Mucosa of rectum (tissue), 2 donors: ENCODE results near the gene CCDC57.

Source experiments
- H3K27ac ChIP-seq, 2 donors: one replicate each; pipeline ENCODE4 v1.7.0; 2013; ENCODE audit warnings: inconsistent platforms in 2 of 2, low read depth in 2 of 2, low read length in 2 of 2
- H3K27me3 ChIP-seq, 2 donors: one replicate each; pipeline ENCODE4 v1.7.0; 2013; ENCODE audit warnings: low read length in 2 of 2; ENCODE audit not compliant: control insufficient read depth in 2 of 2, insufficient read depth in 2 of 2
- H3K36me3 ChIP-seq, 2 donors: one replicate each; pipeline ENCODE4 v1.7.0; 2013; ENCODE audit warnings: low read length in 2 of 2; ENCODE audit not compliant: control insufficient read depth in 2 of 2, insufficient read depth in 2 of 2
- H3K4me1 ChIP-seq, 2 donors: one replicate each; pipeline ENCODE4 v1.7.0; 2013; ENCODE audit warnings: low read length in 2 of 2, mild to moderate bottlenecking in 1 of 2; ENCODE audit not compliant: control insufficient read depth in 2 of 2, insufficient read depth in 2 of 2
- H3K4me3 ChIP-seq, 2 donors: one replicate each; pipeline ENCODE4 v1.7.0; 2013; ENCODE audit warnings: low read length in 2 of 2
- H3K9ac ChIP-seq, 2 donors: one replicate each; pipeline ENCODE4 v1.7.0; 2013; ENCODE audit warnings: low read length in 2 of 2, low read depth in 1 of 2, mild to moderate bottlenecking in 1 of 2
- H3K9me3 ChIP-seq, 2 donors: one replicate each; pipeline ENCODE4 v1.7.0; 2013; ENCODE audit warnings: low read length in 2 of 2; ENCODE audit not compliant: control insufficient read depth in 2 of 2
- donor health status: healthy.
- donor health status: Normal muscosa, but diverticular disease.

The CCDC57 gene

DNA sequence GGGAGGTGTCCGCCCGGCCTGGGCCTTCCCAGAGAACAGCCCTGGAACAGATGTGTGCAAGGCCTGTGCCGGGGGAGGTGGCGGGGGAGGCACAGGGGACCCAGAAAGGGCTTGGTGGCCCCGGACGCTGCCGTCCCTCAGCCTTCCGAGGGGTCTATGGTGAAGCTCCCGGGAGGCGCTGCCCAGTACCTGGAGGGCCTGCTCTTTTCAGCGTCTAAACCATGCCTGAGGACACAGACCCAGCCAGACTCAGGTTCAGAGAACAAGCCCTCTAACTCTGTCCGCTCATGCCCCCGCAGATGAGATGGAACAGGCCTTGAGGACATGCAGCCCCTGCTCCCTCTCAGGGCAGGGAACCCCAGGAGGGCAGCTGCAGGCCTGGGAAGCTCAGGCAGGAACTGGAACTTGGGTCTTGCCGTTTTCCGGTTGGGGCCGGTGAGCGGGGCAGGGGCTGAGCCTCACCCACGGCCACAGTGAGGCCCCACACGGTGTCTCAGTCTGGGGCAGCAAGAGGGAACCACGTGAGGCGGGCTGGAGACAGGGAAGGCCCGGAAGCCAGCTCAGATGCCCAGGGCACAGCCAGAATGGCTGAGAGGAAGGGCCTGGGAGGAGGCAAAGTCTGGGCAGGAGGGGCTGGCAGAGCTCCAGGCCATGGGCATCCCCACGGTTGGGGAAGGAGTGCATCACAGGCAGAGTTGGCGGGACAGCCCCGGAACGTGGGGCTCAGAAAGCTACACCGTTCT is 28.7 kb upstream of the CCDC57 start:
- Histone ChIP-seq H3K4me1 (peaks cover 52 to 74% of the 10 kb centered on the region in 2 donors), H3K27ac (peak overlapping the region; percentile 60 to 63), H3K27me3 (no peaks in the 10 kb centered on the region), H3K4me3 (no peak overlapping the region), H3K9ac (peak overlapping the region; percentile 6 to 45), H3K9me3 (no peaks in the 10 kb centered on the region), H3K36me3 (peaks cover 56 to 64% of the 10 kb centered on the region in 2 donors)

DNA sequence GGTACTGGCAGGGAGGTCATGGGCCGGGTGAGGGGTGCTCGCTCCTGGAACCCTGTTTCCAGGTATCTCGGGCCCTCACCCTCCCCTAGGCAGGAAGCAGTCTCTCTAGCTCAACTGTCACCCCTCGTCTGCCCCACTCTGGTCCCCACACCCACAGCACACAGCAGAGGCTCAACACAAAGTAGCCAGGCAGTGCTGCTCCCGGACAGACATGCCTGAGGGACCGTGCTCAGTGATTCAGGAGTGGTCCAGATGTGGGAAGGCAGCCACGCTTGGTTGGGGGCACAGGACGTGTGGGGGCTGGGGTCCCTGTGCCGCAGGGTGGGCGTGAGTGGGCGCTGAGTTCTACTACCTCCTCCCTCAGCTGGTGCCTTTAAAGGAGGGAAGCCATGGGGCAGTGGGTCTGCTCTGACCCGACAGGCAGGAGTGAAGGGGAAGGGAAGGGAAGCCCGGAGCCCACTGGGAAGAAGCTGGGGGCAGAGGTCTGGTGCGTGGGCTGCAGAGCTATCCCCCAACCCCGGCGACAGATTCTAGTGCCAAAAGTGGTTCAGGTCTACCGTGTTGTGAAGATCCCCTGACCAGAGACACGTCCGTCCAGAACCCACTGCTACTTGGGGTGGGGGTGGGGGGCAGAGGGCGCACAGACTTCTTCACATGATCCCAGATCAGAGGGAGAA is 28.0 kb upstream of the CCDC57 start:
- H3K27ac ChIP-seq = peak overlapping the region in 1 of 2 donors; percentile 63
- H3K9ac ChIP-seq = peak overlapping the region in 1 of 2 donors; percentile 18
- peaks cover 57 to 76% of the 10 kb centered on the region in 2 donors for H3K4me1 ChIP-seq
- H3K4me3 ChIP-seq = no peak overlapping the region
- peaks cover 51 to 57% of the 10 kb centered on the region in 2 donors for H3K36me3 ChIP-seq
- no peaks in the 10 kb centered on the region for H3K27me3 ChIP-seq
- no peaks in the 10 kb centered on the region for H3K9me3 ChIP-seq

DNA sequence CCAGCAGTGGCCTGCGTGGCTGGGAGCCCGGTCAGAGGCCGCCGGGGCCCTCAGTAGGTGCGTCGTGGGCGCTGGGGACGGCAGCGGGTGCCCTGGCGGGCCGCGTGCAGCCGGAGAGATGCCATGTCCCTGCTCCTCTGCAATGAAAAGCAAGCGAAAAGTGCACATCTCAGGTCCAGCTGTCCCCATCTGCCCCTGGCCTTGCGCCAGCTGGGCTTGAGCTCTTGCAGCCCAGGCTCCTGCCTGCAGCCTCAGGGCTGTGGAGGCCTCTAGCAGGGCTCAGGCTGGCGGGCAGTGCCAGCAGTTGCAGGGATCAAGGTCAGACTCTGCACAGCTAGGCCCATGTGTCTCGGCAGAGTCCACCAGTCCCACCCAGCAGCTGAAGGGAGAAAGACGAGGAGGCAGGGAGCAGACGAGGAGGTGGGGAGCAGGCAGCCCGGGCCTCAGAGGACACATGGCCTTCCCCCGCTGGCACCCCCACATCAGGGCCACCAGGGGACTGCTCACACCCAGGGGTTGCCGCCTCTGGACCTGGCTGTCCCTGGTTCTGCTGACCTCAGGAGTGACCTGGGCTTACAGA is 27.4 kb upstream of the CCDC57 start:
- H3K27me3 ChIP-seq = no peaks in the 10 kb centered on the region
- peaks cover 60 to 77% of the 10 kb centered on the region in 2 donors for H3K4me1 ChIP-seq
- H3K9me3 ChIP-seq = no peaks in the 10 kb centered on the region
- H3K9ac ChIP-seq = no peak overlapping the region
- peaks cover 45 to 50% of the 10 kb centered on the region in 2 donors for H3K36me3 ChIP-seq
- peak overlapping the region in 1 of 2 donors; percentile 63 for H3K27ac ChIP-seq
- no peak overlapping the region for H3K4me3 ChIP-seq

DNA sequence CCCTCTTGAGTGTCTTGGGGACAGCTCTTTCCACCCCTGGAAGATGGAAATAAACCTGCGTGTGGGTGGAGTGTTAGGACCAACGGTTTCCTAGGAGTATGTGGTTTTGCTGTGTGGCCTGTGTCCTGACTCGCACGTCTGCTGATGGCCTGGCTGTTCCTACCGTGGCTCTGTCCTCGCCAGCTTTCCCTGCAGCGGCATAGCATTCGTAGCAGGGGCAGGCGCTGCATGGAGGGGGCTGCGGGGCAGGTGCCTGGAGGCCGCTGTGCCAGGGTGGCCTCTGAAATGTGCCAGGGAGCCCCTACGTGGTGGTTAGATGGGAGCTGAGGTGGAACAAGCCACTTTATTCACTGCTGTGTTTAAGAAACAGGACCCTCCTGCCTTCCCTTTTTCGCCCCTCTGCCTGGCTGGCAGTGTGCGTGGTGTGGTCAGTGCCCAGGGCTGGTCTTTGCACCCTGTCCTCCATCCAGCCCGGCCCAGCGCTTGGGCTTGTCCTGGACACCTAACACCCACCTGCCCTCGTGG is 26.8 kb upstream of the CCDC57 start:
- Histone ChIP-seq H3K36me3 (peaks cover 39 to 45% of the 10 kb centered on the region in 2 donors), H3K4me3 (no peak overlapping the region), H3K9ac (no peak overlapping the region), H3K27ac (peak overlapping the region in 1 of 2 donors; percentile 38), H3K9me3 (no peaks in the 10 kb centered on the region), H3K4me1 (peaks cover 61 to 77% of the 10 kb centered on the region in 2 donors), H3K27me3 (no peaks in the 10 kb centered on the region)

DNA sequence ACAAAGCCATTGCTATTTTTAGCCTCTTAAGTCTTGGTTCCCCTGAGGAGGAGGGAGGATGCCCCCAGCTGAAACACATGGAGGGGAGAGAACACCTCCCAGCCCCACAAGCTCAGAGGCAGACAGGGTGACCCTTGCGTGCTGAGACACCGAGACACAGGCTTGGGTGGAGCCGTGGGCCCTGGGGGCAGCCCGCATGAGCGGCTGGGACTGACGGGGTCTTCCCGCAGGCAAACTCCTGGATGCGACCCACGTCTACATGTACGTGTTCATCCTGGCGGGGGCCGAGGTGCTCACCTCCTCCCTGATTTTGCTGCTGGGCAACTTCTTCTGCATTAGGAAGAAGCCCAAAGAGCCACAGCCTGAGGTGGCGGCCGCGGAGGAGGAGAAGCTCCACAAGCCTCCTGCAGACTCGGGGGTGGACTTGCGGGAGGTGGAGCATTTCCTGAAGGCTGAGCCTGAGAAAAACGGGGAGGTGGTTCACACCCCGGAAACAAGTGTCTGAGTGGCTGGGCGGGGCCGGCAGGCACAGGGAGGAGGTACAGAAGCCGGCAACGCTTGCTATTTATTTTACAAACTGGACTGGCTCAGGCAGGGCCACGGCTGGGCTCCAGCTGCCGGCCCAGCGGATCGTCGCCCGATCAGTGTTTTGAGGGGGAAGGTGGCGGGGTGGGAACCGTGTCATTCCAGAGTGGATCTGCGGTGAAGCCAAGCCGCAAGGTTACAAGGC is 26.0 kb upstream of the CCDC57 start:
- peak overlapping the region; percentile 34 to 52 for H3K4me3 ChIP-seq
- peaks cover 31 to 37% of the 10 kb centered on the region in 2 donors for H3K36me3 ChIP-seq
- peak overlapping the region; percentile 65 to 72 for H3K27ac ChIP-seq
- H3K9me3 ChIP-seq = no peaks in the 10 kb centered on the region
- peak overlapping the region; percentile 14 to 55 for H3K9ac ChIP-seq
- no peaks in the 10 kb centered on the region for H3K27me3 ChIP-seq
- peaks cover 59 to 74% of the 10 kb centered on the region in 2 donors for H3K4me1 ChIP-seq

DNA sequence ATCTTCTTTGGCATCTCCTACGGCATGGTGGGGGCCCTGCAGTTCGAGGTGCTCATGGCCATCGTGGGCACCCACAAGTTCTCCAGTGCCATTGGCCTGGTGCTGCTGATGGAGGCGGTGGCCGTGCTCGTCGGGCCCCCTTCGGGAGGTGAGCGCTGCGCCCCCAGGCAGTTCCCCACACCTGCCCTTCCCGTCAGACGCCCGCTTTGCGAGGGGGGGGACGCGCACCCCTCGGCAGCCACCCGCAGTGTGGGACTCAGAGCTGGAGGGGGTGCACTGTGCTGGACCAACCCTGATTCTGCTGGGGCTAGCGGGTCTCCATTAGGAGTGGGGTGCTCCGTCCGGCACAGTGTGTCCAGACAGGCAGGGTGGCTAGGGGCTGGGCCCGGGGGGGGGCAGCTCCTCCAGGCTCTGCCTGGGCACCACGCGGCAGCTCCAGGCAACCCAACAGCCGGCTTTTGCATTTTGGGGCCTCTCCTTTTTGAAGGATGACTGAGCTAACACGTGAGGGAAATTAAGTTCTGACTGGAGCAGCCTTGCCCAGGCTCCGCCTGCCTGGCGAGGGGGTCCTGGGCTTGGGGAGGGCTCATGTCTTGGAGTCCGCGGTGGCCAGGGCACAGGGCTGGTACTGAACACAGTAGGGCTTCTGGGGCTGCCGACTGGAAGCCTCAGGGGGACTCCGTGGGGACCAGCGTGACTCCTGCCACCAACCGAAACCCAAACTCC is 25.3 kb upstream of the CCDC57 start:
- Histone ChIP-seq H3K27me3 (no peaks in the 10 kb centered on the region), H3K36me3 (peaks cover 24 to 30% of the 10 kb centered on the region in 2 donors), H3K4me1 (peaks cover 54 to 72% of the 10 kb centered on the region in 2 donors), H3K4me3 (peak overlapping the region in 1 of 2 donors; percentile 34), H3K9ac (peak overlapping the region in 1 of 2 donors; percentile 55), H3K27ac (peak overlapping the region; percentile 65 to 72), H3K9me3 (no peaks in the 10 kb centered on the region)

DNA sequence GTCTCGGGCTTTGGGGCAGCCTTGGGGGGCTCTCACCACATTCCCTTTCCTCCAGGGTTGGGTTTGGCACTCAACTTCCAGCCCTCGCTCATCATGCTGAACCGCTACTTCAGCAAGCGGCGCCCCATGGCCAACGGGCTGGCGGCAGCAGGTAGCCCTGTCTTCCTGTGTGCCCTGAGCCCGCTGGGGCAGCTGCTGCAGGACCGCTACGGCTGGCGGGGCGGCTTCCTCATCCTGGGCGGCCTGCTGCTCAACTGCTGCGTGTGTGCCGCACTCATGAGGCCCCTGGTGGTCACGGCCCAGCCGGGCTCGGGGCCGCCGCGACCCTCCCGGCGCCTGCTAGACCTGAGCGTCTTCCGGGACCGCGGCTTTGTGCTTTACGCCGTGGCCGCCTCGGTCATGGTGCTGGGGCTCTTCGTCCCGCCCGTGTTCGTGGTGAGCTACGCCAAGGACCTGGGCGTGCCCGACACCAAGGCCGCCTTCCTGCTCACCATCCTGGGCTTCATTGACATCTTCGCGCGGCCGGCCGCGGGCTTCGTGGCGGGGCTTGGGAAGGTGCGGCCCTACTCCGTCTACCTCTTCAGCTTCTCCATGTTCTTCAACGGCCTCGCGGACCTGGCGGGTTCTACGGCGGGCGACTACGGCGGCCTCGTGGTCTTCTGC is 24.6 kb upstream of the CCDC57 start:
- H3K4me1 ChIP-seq = peaks cover 51 to 70% of the 10 kb centered on the region in 2 donors
- H3K9me3 ChIP-seq = no peaks in the 10 kb centered on the region
- no peak overlapping the region for H3K9ac ChIP-seq
- H3K4me3 ChIP-seq = no peak overlapping the region
- H3K27me3 ChIP-seq = no peaks in the 10 kb centered on the region
- peaks cover 18 to 25% of the 10 kb centered on the region in 2 donors for H3K36me3 ChIP-seq
- no peak overlapping the region for H3K27ac ChIP-seq

DNA sequence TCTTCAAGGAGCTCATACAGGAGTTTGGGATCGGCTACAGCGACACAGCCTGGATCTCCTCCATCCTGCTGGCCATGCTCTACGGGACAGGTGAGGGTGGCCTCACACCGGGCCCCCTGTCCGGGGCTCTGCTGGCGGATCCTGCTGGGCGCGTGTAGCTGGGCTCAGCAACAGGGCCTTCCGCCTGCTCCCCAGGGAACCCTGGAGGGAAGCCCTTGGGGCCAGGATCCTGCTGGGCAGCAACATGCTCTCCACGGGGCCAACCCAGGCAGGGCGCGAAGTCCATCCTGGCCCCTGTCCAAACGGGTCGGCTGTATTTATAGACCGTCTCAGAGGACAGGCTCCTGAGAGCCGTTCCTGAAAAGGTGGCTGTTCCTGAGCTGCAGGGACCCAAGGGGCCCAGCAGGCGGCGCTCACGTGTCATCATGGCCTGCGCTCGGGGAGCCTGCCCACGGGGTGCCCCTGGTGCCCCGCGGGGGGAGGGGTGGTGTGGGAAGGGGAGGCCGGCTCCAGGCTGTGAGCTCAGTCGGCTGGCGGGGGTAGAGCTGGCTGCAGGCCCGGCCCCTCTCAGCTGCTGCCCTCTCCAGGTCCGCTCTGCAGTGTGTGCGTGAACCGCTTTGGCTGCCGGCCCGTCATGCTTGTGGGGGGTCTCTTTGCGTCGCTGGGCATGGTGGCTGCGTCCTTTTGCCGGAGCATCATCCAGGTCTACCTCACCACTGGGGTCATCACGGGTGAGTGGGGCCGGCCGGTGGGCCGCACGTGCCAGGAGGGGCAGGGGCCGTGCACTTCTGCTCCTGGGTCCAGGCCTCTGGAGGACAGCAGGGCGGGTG is 23.7 kb upstream of the CCDC57 start:
- H3K36me3 ChIP-seq = peaks cover 12 to 24% of the 10 kb centered on the region in 2 donors
- H3K27me3 ChIP-seq = no peaks in the 10 kb centered on the region
- no peaks in the 10 kb centered on the region for H3K9me3 ChIP-seq
- peaks cover 47 to 71% of the 10 kb centered on the region in 2 donors for H3K4me1 ChIP-seq
- no peak overlapping the region for H3K4me3 ChIP-seq
- peak overlapping the region in 1 of 2 donors; percentile 2 for H3K27ac ChIP-seq
- H3K9ac ChIP-seq = peak overlapping the region in 1 of 2 donors; percentile 39
